Keratinocyte (primary cell): Measurements from ENCODE around the gene ATP13A3.

ENCODE experiments used
- EZH2 ChIP-seq: IDR thresholded peaks from one replicate; pipeline ENCODE4 v1.6.1; 2012; ENCODE audit warnings: inconsistent platforms, mild to moderate bottlenecking, low read length, moderate library complexity
- TF ChIP-seq, protein P1 (sequence below), 3 experiments: IDR thresholded peaks in 1 of 3; conservative IDR thresholded peaks in 1 of 3; optimal IDR thresholded peaks in 1 of 3; 2 replicates in 2 of 3; 3 replicates in 1 of 3; pipeline versions ENCODE3 to v1.5.1; 2011; ENCODE audit warnings: low read length in 3 of 3, mild to moderate bottlenecking in 3 of 3, moderate library complexity in 2 of 3, control low read depth in 1 of 3, inconsistent platforms in 1 of 3; ENCODE audit not compliant: insufficient read depth in 2 of 3; ENCODE audit errors: extremely low read depth in 1 of 3

DNA sequence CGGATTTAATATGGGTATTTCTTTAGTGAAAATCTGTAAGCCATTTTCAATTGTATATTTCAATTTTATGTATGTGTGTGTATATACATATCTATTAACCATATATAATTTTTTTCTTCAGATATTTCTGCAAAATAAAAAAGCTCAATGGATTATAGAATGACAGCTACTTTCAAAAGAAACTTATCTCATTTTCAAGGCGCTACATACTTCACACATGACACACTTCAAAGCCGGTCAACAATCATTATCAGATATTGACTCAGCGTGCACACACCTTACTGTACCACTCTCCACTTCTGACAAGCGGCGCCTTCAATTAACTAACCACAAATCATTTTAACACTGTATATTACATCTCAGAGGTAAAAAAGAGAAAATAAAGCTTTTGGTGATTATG lies 39.6 kb downstream of the ATP13A3 start:
- no peak for TF ChIP-seq EZH2
- TF ChIP-seq, protein P1, sequence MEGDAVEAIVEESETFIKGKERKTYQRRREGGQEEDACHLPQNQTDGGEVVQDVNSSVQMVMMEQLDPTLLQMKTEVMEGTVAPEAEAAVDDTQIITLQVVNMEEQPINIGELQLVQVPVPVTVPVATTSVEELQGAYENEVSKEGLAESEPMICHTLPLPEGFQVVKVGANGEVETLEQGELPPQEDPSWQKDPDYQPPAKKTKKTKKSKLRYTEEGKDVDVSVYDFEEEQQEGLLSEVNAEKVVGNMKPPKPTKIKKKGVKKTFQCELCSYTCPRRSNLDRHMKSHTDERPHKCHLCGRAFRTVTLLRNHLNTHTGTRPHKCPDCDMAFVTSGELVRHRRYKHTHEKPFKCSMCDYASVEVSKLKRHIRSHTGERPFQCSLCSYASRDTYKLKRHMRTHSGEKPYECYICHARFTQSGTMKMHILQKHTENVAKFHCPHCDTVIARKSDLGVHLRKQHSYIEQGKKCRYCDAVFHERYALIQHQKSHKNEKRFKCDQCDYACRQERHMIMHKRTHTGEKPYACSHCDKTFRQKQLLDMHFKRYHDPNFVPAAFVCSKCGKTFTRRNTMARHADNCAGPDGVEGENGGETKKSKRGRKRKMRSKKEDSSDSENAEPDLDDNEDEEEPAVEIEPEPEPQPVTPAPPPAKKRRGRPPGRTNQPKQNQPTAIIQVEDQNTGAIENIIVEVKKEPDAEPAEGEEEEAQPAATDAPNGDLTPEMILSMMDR (optimal IDR thresholded peaks at IDR 0.05 in 1 of 3, IDR thresholded peaks at IDR 0.05 in 1 of 3, conservative IDR thresholded peaks at IDR 0.05 in 1 of 3; ENCODE audit: extremely low read depth in 1 of 3, insufficient read depth in 2 of 3, low read length in 3 of 3) = no peak
